ENCODE results near the gene BRD7. TPM values are rescaled to one million over a fixed set of nuclear protein-coding genes. Genes with fewer than 3 reads are reported as not detected.

Gene BRD7
- total RNA-seq, 4 donors from 2014 or later = 41.4 to 56.0 (median 46.8) TPM

DNA sequence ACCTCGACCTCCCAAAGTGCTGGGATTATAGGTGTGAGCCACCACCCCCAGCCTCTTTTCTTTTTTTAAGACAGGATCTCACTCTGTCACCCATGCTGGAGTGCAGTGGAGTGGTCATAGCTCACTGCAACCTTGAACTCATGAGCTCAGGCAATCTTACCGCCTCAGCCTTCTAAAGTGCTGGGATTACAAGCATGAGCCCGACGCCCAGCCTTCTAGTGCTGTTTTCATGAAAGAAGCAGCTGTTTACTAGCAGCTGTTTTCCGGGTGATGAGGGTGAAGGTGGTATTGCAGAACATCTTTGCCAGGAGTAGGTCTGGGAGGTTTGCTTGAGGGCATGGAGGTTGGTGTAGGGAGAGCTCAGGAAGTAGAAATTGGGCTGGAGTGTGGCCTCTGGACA, 100.4 kb downstream of the BRD7 start:
- WGBS, 2 donors = 72 to 82% methylated on average over 5 of the region's 5 CpGs
- Histone ChIP-seq H3K4me1 (peaks cover 0 to 7% of the 10 kb centered on the region in 2 donors), H3K9me3 (no peaks in the 10 kb centered on the region), H3K4me3 (replicated peaks in 1 of 3) (no peak overlapping the region), H3K27ac (no peak overlapping the region), H3K36me3 (no peaks in the 10 kb centered on the region), H3K27me3 (no peaks in the 10 kb centered on the region)
- intact Hi-C loops (cut with DNase I) = no loop called here
- DNase-seq = no peak
- no peak for TF ChIP-seq POLR2A (IDR thresholded peaks at IDR 0.05)
- TF ChIP-seq, protein P1, sequence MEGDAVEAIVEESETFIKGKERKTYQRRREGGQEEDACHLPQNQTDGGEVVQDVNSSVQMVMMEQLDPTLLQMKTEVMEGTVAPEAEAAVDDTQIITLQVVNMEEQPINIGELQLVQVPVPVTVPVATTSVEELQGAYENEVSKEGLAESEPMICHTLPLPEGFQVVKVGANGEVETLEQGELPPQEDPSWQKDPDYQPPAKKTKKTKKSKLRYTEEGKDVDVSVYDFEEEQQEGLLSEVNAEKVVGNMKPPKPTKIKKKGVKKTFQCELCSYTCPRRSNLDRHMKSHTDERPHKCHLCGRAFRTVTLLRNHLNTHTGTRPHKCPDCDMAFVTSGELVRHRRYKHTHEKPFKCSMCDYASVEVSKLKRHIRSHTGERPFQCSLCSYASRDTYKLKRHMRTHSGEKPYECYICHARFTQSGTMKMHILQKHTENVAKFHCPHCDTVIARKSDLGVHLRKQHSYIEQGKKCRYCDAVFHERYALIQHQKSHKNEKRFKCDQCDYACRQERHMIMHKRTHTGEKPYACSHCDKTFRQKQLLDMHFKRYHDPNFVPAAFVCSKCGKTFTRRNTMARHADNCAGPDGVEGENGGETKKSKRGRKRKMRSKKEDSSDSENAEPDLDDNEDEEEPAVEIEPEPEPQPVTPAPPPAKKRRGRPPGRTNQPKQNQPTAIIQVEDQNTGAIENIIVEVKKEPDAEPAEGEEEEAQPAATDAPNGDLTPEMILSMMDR (IDR thresholded peaks at IDR 0.05) = no peak

- H3K4me3 ChIP-seq (replicated peaks in 1 of 3) = no peak overlapping the region
- no peaks in the 10 kb centered on the region for H3K9me3 ChIP-seq
- no peak for DNase-seq
- intact Hi-C loops (cut with DNase I) = no loop called here
- no peaks in the 10 kb centered on the region for H3K36me3 ChIP-seq
- no peaks in the 10 kb centered on the region for H3K27me3 ChIP-seq
- no peak overlapping the region for H3K27ac ChIP-seq
- WGBS, 2 donors = 71 to 83% methylated on average over 3 of the region's 3 CpGs
- peaks cover 0 to 7% of the 10 kb centered on the region in 2 donors for H3K4me1 ChIP-seq
- TF ChIP-seq, protein P1 (IDR thresholded peaks at IDR 0.05) = no peak
- TF ChIP-seq POLR2A (IDR thresholded peaks at IDR 0.05) = no peak
These were observed 101.1 kb downstream of the BRD7 start for GRCh38 chr16:50267651-50268050.

DNA sequence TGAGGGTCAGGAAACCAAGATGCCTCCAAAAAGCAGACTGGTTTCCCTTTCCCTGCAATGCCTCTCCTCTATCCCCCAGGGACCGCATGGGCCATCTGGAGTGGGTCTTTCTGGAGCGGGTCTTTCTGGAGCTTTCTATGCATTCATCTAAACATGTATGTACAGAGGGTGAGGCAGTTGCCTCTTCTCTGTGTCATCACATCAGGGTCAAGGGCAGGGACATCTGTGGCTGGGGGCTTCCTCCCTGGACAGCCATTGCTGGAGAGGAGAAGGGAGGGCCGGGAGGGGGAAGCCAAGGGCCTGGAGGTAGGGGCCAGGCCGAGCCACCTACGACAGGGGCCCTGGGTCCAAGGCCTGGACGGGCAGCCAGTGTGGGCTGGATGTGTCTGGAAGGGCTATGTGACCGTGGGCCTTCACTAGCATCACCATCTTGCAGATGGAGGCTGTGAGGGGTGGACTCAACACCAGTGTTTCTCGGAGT, 101.6 kb downstream of the BRD7 start:
- peaks cover 0 to 7% of the 10 kb centered on the region in 2 donors for H3K4me1 ChIP-seq

GRCh38 chr16:50266337-50267091, 102.3 kb downstream of the BRD7 start, which contains the start of gene ADCY7:
TSS of gene ADCY7 (plus strand) at chr16:50266551. CDS start at chr16:50288180, 21,629 bp downstream.
- Histone ChIP-seq H3K4me3 (replicated peaks in 1 of 3) (no peak within 1 kb of the TSS), H3K9me3 (no peaks in the 10 kb centered on the region), H3K4me1 (peaks cover 0 to 7% of the 10 kb centered on the region in 2 donors), H3K36me3 (no peaks in the 10 kb centered on the region), H3K27me3 (no peaks in the 10 kb centered on the region), H3K27ac (peak within 1 kb of the TSS in 2 of 3 donors; percentile 8 to 30)
- TF ChIP-seq, protein P1 (IDR thresholded peaks at IDR 0.05) = no peak
- no peak for TF ChIP-seq POLR2A (IDR thresholded peaks at IDR 0.05)
- DNase-seq = peak; percentile 32 to 35
- intact Hi-C loops (cut with DNase I) = no loop called here
- 49 to 51% methylated on average over 14 to 24 of the region's 25 CpGs for WGBS, 2 donors

More for the DNA sequence above, 101.6 kb downstream of the BRD7 start:
- Histone ChIP-seq H3K27me3 (no peaks in the 10 kb centered on the region), H3K36me3 (no peaks in the 10 kb centered on the region), H3K4me3 (replicated peaks in 1 of 3) (no peak overlapping the region), H3K27ac (no peak overlapping the region), H3K9me3 (no peaks in the 10 kb centered on the region)
- intact Hi-C loops (cut with DNase I) = no loop called here
- no peak for DNase-seq
- no peak for TF ChIP-seq POLR2A (IDR thresholded peaks at IDR 0.05)
- TF ChIP-seq, protein P1 (IDR thresholded peaks at IDR 0.05) = no peak
- WGBS, 2 donors = 81 to 82% methylated on average over 4 to 8 of the region's 8 CpGs

Small RNAs within 50 kb of the gene (microRNA-seq; reads per million reads assigned to microRNA genes)
- gene MIR6771 = not detected

Small RNAs within 50 kb of the gene (small RNA-seq; reads per million reads assigned to genes)
- not detected for gene MIR6771

Other genes with a start within 250 kb of the BRD7 start
- gene TENT4B, start 215.7 kb downstream of the BRD7 start, total RNA-seq = 10 to 100 TPM in 3 of 4 donors, 1 to 10 TPM in 1; 10.0 to 14.7 (median 11.4) TPM
- gene ADCY7, start 102.4 kb downstream of the BRD7 start, total RNA-seq = 1 to 10 TPM; 4.2 to 8.2 (median 7.1) TPM
- 10 to 100 TPM in 1 of 4 donors, 1 to 10 TPM in 1, under 1 TPM in 2; 0.63 to 13.8 (median 1.1) TPM for gene NKD1, start 179.4 kb upstream of the BRD7 start, total RNA-seq